Measurements from ENCODE around the gene BAIAP2L2. TPM values are rescaled to one million over a fixed set of nuclear protein-coding genes. Genes with fewer than 3 reads are reported as not detected.

The BAIAP2L2 gene
- total RNA-seq, 1 donor from 2014 or later = 4.5 TPM

DNA sequence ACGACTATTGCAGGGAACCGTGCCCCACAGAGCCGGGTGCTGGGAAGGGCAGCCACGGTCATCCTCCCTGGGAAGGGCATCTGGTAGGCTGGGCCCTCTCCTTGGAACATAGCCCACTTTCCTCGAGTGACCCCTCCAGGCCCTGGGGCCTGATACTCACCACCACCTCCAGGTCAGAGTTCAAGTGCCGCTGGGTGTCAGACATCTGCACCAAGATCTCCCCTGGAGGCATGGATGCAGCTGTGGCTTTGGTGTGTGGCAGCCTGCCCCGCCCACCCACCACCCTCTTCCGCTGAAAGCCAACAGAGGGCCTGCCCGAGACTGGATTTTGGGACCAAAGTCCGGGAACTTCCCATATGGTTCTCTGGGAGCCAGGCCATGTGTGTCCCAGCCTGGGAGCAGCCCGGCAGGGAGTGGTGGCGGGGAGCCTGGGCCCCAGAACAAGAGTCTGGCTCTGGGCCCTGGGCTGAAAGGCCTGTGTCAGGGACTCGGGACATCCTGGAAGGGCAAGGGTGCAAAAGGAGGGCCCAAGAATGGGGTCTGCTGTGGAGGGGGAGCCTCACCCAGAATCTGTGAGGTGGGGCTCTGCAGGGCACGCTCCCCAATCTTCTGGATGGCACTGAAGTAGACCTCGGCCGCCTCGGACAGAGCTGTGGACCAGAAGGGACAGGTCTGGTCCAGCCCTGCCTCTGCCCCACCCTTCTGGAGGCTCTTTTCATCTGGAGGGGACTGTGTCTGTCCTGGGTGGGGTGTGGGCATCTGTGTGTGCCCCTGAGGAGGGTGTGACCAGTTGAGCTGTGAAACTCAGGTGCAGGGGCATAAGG is 2.6 kb downstream of the BAIAP2L2 start:
- peak overlapping the region; percentile 54 for H3K4me3 Mint-ChIP-seq
- H3K4me1 Mint-ChIP-seq (ENCODE audit: unreplicated experiment) = peaks cover 18% of the 10 kb centered on the region
- H3K9me3 Mint-ChIP-seq = no peaks in the 10 kb centered on the region

DNA sequence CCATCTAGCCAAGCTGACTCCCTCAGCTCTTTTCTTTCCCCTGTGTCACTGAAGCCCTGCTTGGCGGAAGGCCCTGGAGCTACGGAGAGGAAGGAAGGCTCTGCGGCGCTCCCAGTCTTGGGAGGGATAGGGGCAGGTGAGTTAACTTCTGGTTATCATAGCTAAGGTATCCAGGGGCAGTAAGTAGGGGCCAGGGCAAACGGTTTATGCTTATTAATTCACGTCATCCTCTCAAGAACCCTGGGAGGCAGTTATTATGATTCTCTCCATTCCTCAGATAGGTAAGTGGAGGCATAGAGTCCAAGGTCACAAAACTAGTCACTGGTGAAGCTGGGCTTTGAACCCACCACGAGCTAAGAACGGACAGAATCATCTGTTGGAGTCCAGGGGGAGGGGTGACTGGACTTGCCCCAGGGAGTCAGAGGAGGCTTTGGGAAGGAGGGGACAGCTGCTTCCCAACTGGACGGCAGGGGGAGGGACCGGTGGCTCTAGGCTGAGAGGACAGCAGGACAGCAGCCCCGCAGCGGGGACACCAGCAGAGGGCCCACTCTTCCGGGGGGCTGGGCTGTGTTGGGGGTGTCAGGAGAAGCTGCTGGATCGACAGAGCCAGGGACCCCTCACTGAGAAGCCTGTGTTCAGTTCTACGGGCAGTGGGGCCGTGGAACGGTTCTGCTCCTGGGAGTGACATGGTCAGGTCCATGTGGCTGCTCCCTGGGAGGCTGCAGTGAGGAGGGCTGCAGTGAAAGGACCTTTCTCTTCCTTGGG is 3.5 kb downstream of the BAIAP2L2 start:
- no peak for DNase-seq (ENCODE audit: extremely low spot score, unreplicated experiment)
- Mint-ChIP-seq H3K4me1 (ENCODE audit: unreplicated experiment) (peaks cover 18% of the 10 kb centered on the region), H3K9me3 (no peaks in the 10 kb centered on the region), H3K36me3 (no peaks in the 10 kb centered on the region), H3K27ac (no peak overlapping the region), H3K4me3 (no peak overlapping the region), H3K27me3 (no peaks in the 10 kb centered on the region)
- TF ChIP-seq, protein P1, sequence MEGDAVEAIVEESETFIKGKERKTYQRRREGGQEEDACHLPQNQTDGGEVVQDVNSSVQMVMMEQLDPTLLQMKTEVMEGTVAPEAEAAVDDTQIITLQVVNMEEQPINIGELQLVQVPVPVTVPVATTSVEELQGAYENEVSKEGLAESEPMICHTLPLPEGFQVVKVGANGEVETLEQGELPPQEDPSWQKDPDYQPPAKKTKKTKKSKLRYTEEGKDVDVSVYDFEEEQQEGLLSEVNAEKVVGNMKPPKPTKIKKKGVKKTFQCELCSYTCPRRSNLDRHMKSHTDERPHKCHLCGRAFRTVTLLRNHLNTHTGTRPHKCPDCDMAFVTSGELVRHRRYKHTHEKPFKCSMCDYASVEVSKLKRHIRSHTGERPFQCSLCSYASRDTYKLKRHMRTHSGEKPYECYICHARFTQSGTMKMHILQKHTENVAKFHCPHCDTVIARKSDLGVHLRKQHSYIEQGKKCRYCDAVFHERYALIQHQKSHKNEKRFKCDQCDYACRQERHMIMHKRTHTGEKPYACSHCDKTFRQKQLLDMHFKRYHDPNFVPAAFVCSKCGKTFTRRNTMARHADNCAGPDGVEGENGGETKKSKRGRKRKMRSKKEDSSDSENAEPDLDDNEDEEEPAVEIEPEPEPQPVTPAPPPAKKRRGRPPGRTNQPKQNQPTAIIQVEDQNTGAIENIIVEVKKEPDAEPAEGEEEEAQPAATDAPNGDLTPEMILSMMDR (conservative IDR thresholded peaks at IDR 0.05) = no peak

More for the DNA sequence above, 2.6 kb downstream of the BAIAP2L2 start:
- DNase-seq (ENCODE audit: extremely low spot score, unreplicated experiment) = no peak
- H3K27me3 Mint-ChIP-seq = no peaks in the 10 kb centered on the region
- H3K36me3 Mint-ChIP-seq = no peaks in the 10 kb centered on the region
- H3K27ac Mint-ChIP-seq = peak overlapping the region; percentile 63
- TF ChIP-seq, protein P1 (conservative IDR thresholded peaks at IDR 0.05) = no peak

DNA sequence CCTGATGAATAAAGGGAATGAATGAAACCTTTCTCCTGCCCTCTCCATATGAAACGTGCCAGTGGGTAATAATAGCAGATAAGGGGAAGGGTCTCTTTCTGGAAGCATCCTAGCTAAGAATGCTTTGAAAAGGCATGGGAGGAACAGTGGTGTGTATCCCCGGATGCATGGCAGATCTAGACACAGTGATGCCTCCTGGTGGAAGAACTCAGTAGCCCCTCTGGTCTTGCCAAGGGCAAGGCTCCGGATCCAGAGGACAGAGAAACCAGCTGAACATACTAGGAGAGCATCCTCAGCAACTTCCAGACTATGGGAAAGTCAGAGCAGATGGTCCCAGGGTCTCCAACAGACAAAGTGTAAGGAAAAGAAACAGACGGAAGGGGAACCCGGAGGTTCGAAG is 6.4 kb downstream of the BAIAP2L2 start:
- TF ChIP-seq, protein P1 (conservative IDR thresholded peaks at IDR 0.05) = peak; percentile 53
- Mint-ChIP-seq H3K4me3 (no peak overlapping the region), H3K27me3 (no peaks in the 10 kb centered on the region), H3K9me3 (no peaks in the 10 kb centered on the region), H3K4me1 (ENCODE audit: unreplicated experiment) (peaks cover 14% of the 10 kb centered on the region), H3K36me3 (peaks cover 4% of the 10 kb centered on the region), H3K27ac (no peak overlapping the region)
- no peak for DNase-seq (ENCODE audit: extremely low spot score, unreplicated experiment)

DNA sequence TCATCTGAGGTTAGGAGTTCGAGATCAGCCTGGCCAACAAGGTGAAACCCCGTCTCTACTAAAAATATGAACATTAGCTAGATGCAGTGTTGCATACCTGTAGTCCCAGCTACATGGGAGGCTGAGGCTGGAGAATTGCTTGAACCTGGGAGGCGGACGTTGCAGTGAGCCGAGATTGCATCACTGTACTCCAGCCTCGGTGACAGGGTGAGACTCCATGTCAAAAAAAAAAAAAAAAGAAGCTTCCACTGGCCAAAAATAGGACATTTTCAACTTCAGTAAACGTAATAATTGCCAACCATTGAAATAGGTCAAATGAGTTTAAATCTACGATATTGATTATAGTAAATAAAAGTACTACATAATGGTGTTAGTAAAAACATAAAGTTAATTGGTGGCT is 6.8 kb downstream of the BAIAP2L2 start:
- TF ChIP-seq, protein P1 (conservative IDR thresholded peaks at IDR 0.05) = no peak
- no peak overlapping the region for H3K27ac Mint-ChIP-seq

DNA sequence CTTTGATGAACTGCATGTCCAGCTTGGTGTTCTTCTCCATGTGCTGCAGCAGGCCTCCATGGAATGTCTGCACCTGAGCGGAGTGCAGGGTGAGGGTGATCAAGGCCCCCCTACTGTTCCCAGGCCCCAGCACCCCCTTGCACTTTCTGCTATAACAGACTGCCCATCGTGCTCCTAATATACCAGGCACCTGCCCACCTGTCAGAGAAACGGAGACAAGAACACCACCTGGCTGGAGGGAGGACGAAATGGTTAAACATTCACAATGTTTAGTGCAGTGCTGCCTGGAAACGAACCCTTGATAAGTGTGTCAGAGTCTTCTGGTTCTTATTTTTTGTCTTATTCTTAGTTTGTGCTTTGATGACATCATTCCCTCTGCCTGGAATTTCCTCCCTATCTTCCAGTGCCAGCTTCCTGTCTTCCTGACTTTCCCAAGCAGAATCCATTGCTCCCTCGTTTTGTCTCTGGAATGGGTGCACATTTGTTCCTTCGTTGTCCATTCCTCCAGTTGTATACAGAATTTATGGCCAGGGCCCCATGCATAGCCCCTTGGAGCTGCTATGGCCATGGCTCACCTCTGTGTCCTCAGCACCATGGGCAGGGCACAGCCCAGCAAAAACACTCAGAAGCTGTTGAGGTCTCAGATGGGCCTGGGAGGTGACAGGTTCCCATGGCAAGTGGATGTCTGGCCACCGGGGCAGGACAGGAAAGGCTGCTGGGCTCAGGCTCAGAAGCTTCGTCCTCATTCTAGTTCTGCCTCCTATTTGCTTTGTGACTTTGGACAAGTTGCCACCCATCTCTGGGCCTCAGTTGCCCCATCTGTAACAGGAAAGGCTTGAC is 11.9 kb downstream of the BAIAP2L2 start:
- no peak overlapping the region for H3K4me3 Mint-ChIP-seq
- H3K27me3 Mint-ChIP-seq = no peaks in the 10 kb centered on the region
- H3K27ac Mint-ChIP-seq = no peak overlapping the region
- DNase-seq (ENCODE audit: extremely low spot score, unreplicated experiment) = no peak
- H3K9me3 Mint-ChIP-seq = no peaks in the 10 kb centered on the region
- H3K4me1 Mint-ChIP-seq (ENCODE audit: unreplicated experiment) = peaks cover 10% of the 10 kb centered on the region
- TF ChIP-seq, protein P1 (conservative IDR thresholded peaks at IDR 0.05) = no peak
- peaks cover 7% of the 10 kb centered on the region for H3K36me3 Mint-ChIP-seq

More for the DNA sequence above, 6.8 kb downstream of the BAIAP2L2 start:
- Mint-ChIP-seq H3K27me3 (no peaks in the 10 kb centered on the region), H3K4me3 (no peak overlapping the region), H3K9me3 (no peaks in the 10 kb centered on the region), H3K36me3 (peaks cover 4% of the 10 kb centered on the region), H3K4me1 (ENCODE audit: unreplicated experiment) (peaks cover 15% of the 10 kb centered on the region)
- DNase-seq (ENCODE audit: extremely low spot score, unreplicated experiment) = no peak

Data from type B pancreatic cell (in vitro differentiated cells).